ENCODE results near the gene COPG2.

DNA sequence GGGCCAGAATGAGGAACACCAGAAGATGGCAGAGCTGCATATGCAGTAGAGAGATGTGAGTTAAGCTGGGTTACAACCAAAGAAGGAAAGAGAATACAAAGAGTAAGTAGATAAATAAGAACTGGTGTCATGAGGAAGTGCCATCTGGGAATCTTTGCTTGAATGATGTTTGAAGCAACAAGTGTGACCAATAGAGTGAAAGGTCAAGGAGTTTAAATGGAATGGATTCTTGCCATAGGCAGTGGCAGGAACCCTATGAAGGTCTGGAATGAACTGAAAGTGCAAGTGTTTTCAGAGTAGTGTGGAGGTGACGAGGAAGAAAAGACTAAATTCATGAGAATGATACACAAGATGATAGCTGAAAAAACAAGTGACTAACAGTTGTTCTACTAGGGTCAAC, 155.1 kb downstream of the COPG2 start:
- TF ChIP-seq, protein P1, sequence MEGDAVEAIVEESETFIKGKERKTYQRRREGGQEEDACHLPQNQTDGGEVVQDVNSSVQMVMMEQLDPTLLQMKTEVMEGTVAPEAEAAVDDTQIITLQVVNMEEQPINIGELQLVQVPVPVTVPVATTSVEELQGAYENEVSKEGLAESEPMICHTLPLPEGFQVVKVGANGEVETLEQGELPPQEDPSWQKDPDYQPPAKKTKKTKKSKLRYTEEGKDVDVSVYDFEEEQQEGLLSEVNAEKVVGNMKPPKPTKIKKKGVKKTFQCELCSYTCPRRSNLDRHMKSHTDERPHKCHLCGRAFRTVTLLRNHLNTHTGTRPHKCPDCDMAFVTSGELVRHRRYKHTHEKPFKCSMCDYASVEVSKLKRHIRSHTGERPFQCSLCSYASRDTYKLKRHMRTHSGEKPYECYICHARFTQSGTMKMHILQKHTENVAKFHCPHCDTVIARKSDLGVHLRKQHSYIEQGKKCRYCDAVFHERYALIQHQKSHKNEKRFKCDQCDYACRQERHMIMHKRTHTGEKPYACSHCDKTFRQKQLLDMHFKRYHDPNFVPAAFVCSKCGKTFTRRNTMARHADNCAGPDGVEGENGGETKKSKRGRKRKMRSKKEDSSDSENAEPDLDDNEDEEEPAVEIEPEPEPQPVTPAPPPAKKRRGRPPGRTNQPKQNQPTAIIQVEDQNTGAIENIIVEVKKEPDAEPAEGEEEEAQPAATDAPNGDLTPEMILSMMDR (IDR thresholded peaks at IDR 0.05; ENCODE audit: insufficient read depth, low read length, poor library complexity, severe bottlenecking), result no peak
- no peak for TF ChIP-seq EZH2phosphoT487 (conservative IDR thresholded peaks at IDR 0.05; ENCODE audit: low read length)
